Measurements from ENCODE around the gene SLBP.

Gene SLBP

GRCh38 chr4:1758306-1759121 is 46.4 kb upstream of the SLBP start:
- H3K4me2 ChIP-seq (ENCODE audit: low read length): no peak overlapping the region
- no peak overlapping the region for H2BK5ac ChIP-seq (ENCODE audit: low read length)
- H2BK15ac ChIP-seq (replicated peaks; ENCODE audit: low read depth): no peak overlapping the region
- H3K79me2 ChIP-seq (ENCODE audit: control insufficient read depth, insufficient read depth, low read length): no peaks in the 10 kb centered on the region
- H4K8ac ChIP-seq (ENCODE audit: low read depth, low read length): no peak overlapping the region
- H3K4ac ChIP-seq (ENCODE audit: low read depth, low read length): no peak overlapping the region
- no peak overlapping the region for H3K56ac ChIP-seq (ENCODE audit: low read length)
- WGBS (ENCODE audit: extremely low coverage, insufficient coverage, low lambda C conversion rate): no CpG with 5 or more reads among the region's 27 CpGs
- H3K4me1 ChIP-seq (ENCODE audit: control insufficient read depth, low read depth, low read length): no peaks in the 10 kb centered on the region
- no peak for DNase-seq
- no peak overlapping the region for H3K27ac ChIP-seq (ENCODE audit: low read depth, low read length)
- no peak overlapping the region for H2BK120ac ChIP-seq (ENCODE audit: low read depth, low read length)
- H3K9ac ChIP-seq (ENCODE audit: low read length): no peak overlapping the region
- H4K5ac ChIP-seq (ENCODE audit: low read length): no peak overlapping the region
- no peaks in the 10 kb centered on the region for H3K79me1 ChIP-seq (ENCODE audit: low read length)
- H2AK5ac ChIP-seq (ENCODE audit: low read length): no peak overlapping the region
- H3K23ac ChIP-seq (ENCODE audit: low read length): no peak overlapping the region
- no peak overlapping the region for H3K4me3 ChIP-seq (ENCODE audit: low read length)
- no peaks in the 10 kb centered on the region for H3K36me3 ChIP-seq (ENCODE audit: control insufficient read depth, insufficient read depth, low read length)
- no peak overlapping the region for H3K18ac ChIP-seq (ENCODE audit: low read length)
- H3K27me3 ChIP-seq (ENCODE audit: insufficient read depth, low read length, poor library complexity): no peaks in the 10 kb centered on the region

DNA sequence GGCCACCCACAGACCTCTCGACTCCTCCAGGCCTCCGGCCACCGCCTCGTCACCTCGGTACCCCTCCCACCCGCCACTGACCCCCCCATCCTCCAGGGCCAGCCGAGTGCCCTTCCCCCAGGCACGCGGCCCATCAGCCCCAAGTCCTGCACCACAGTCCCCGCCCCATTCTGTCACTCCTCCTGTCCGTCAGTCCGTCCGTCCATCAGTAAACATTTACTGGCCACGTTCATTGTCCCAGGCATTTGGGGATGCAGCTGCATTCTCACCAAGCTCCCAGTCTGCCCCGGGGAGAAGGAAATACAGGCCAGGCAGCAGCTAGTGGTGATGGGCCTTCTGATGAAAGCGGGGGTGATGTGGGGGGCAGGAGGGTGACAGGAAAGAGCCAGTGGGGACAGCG is 45.7 kb upstream of the SLBP start:
- no peak for DNase-seq
- Histone ChIP-seq H3K23ac (ENCODE audit: low read length) (no peak overlapping the region), H3K27me3 (ENCODE audit: insufficient read depth, low read length, poor library complexity) (no peaks in the 10 kb centered on the region), H3K79me1 (ENCODE audit: low read length) (no peaks in the 10 kb centered on the region), H3K36me3 (ENCODE audit: control insufficient read depth, insufficient read depth, low read length) (no peaks in the 10 kb centered on the region), H2BK15ac (replicated peaks; ENCODE audit: low read depth) (no peak overlapping the region), H3K4me2 (ENCODE audit: low read length) (no peak overlapping the region), H3K79me2 (ENCODE audit: control insufficient read depth, insufficient read depth, low read length) (no peaks in the 10 kb centered on the region), H3K27ac (ENCODE audit: low read depth, low read length) (no peak overlapping the region), H2BK120ac (ENCODE audit: low read depth, low read length) (no peak overlapping the region), H4K5ac (ENCODE audit: low read length) (no peak overlapping the region), H3K56ac (ENCODE audit: low read length) (no peak overlapping the region), H3K18ac (ENCODE audit: low read length) (no peak overlapping the region), H3K9ac (ENCODE audit: low read length) (no peak overlapping the region), H3K4me3 (ENCODE audit: low read length) (no peak overlapping the region), H4K8ac (ENCODE audit: low read depth, low read length) (no peak overlapping the region), H2BK5ac (ENCODE audit: low read length) (no peak overlapping the region), H3K4me1 (ENCODE audit: control insufficient read depth, low read depth, low read length) (no peaks in the 10 kb centered on the region), H3K4ac (ENCODE audit: low read depth, low read length) (no peak overlapping the region), H2AK5ac (ENCODE audit: low read length) (no peak overlapping the region)
- WGBS (ENCODE audit: extremely low coverage, insufficient coverage, low lambda C conversion rate): no CpG with 5 or more reads among the region's 17 CpGs

GRCh38 chr4:1756893-1757779 is 45.0 kb upstream of the SLBP start:
- H3K79me1 ChIP-seq (ENCODE audit: low read length): no peaks in the 10 kb centered on the region
- H3K9ac ChIP-seq (ENCODE audit: low read length): no peak overlapping the region
- no peak overlapping the region for H2BK120ac ChIP-seq (ENCODE audit: low read depth, low read length)
- H3K4ac ChIP-seq (ENCODE audit: low read depth, low read length): no peak overlapping the region
- H3K23ac ChIP-seq (ENCODE audit: low read length): no peak overlapping the region
- H2BK15ac ChIP-seq (replicated peaks; ENCODE audit: low read depth): no peak overlapping the region
- no peak overlapping the region for H3K4me2 ChIP-seq (ENCODE audit: low read length)
- no peak overlapping the region for H2BK5ac ChIP-seq (ENCODE audit: low read length)
- H3K36me3 ChIP-seq (ENCODE audit: control insufficient read depth, insufficient read depth, low read length): no peaks in the 10 kb centered on the region
- no peaks in the 10 kb centered on the region for H3K4me1 ChIP-seq (ENCODE audit: control insufficient read depth, low read depth, low read length)
- H3K27me3 ChIP-seq (ENCODE audit: insufficient read depth, low read length, poor library complexity): no peaks in the 10 kb centered on the region
- no peak overlapping the region for H3K56ac ChIP-seq (ENCODE audit: low read length)
- WGBS (ENCODE audit: extremely low coverage, insufficient coverage, low lambda C conversion rate): no CpG with 5 or more reads among the region's 20 CpGs
- no peak overlapping the region for H4K8ac ChIP-seq (ENCODE audit: low read depth, low read length)
- no peak overlapping the region for H4K5ac ChIP-seq (ENCODE audit: low read length)
- no peaks in the 10 kb centered on the region for H3K79me2 ChIP-seq (ENCODE audit: control insufficient read depth, insufficient read depth, low read length)
- no peak overlapping the region for H3K27ac ChIP-seq (ENCODE audit: low read depth, low read length)
- no peak for DNase-seq
- H3K18ac ChIP-seq (ENCODE audit: low read length): no peak overlapping the region
- H2AK5ac ChIP-seq (ENCODE audit: low read length): no peak overlapping the region
- no peak overlapping the region for H3K4me3 ChIP-seq (ENCODE audit: low read length)

DNA sequence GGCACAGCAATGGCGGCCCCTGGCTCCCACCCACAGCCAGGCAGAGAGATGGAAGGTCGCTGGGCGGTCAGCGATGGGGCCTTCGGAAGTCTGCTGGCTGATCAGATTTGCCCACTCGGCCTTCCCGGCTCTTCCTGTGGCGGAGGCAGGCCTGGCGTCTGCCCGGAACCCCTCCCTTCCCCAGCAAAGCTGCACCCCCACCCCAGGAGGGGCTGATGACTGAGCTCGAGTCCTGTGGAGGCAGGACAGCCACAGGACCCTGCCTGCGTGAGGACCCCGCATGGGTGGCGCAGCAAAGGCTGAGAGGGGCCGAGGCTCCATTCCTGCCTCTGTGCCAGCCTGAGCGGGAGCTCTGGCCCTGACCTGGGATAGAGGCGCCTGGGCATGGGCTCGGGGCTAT is 44.0 kb upstream of the SLBP start:
- no peak for DNase-seq
- no peak overlapping the region for H4K8ac ChIP-seq (ENCODE audit: low read depth, low read length)
- H2AK5ac ChIP-seq (ENCODE audit: low read length): no peak overlapping the region
- H3K79me1 ChIP-seq (ENCODE audit: low read length): no peaks in the 10 kb centered on the region
- H3K4me2 ChIP-seq (ENCODE audit: low read length): no peak overlapping the region
- no CpG with 5 or more reads among the region's 18 CpGs for WGBS (ENCODE audit: extremely low coverage, insufficient coverage, low lambda C conversion rate)
- H3K56ac ChIP-seq (ENCODE audit: low read length): no peak overlapping the region
- no peak overlapping the region for H3K9ac ChIP-seq (ENCODE audit: low read length)
- H2BK120ac ChIP-seq (ENCODE audit: low read depth, low read length): no peak overlapping the region
- H2BK15ac ChIP-seq (replicated peaks; ENCODE audit: low read depth): no peak overlapping the region
- no peak overlapping the region for H4K5ac ChIP-seq (ENCODE audit: low read length)
- H3K18ac ChIP-seq (ENCODE audit: low read length): no peak overlapping the region
- no peaks in the 10 kb centered on the region for H3K79me2 ChIP-seq (ENCODE audit: control insufficient read depth, insufficient read depth, low read length)
- no peak overlapping the region for H2BK5ac ChIP-seq (ENCODE audit: low read length)
- no peak overlapping the region for H3K4me3 ChIP-seq (ENCODE audit: low read length)
- H3K4me1 ChIP-seq (ENCODE audit: control insufficient read depth, low read depth, low read length): no peaks in the 10 kb centered on the region
- no peak overlapping the region for H3K4ac ChIP-seq (ENCODE audit: low read depth, low read length)
- H3K23ac ChIP-seq (ENCODE audit: low read length): no peak overlapping the region
- H3K27me3 ChIP-seq (ENCODE audit: insufficient read depth, low read length, poor library complexity): no peaks in the 10 kb centered on the region
- no peaks in the 10 kb centered on the region for H3K36me3 ChIP-seq (ENCODE audit: control insufficient read depth, insufficient read depth, low read length)
- no peak overlapping the region for H3K27ac ChIP-seq (ENCODE audit: low read depth, low read length)

- Histone ChIP-seq H3K4ac (ENCODE audit: low read depth, low read length) (no peak overlapping the region), H3K4me1 (ENCODE audit: control insufficient read depth, low read depth, low read length) (no peaks in the 10 kb centered on the region), H2BK5ac (ENCODE audit: low read length) (no peak overlapping the region), H3K27me3 (ENCODE audit: insufficient read depth, low read length, poor library complexity) (no peaks in the 10 kb centered on the region), H3K9ac (ENCODE audit: low read length) (no peak overlapping the region), H4K5ac (ENCODE audit: low read length) (no peak overlapping the region), H3K56ac (ENCODE audit: low read length) (no peak overlapping the region), H2BK120ac (ENCODE audit: low read depth, low read length) (no peak overlapping the region), H3K79me1 (ENCODE audit: low read length) (no peaks in the 10 kb centered on the region), H2BK15ac (replicated peaks; ENCODE audit: low read depth) (no peak overlapping the region), H4K8ac (ENCODE audit: low read depth, low read length) (no peak overlapping the region), H3K27ac (ENCODE audit: low read depth, low read length) (no peak overlapping the region), H3K4me3 (ENCODE audit: low read length) (no peak overlapping the region), H3K36me3 (ENCODE audit: control insufficient read depth, insufficient read depth, low read length) (no peaks in the 10 kb centered on the region), H3K4me2 (ENCODE audit: low read length) (no peak overlapping the region), H2AK5ac (ENCODE audit: low read length) (no peak overlapping the region), H3K79me2 (ENCODE audit: control insufficient read depth, insufficient read depth, low read length) (no peaks in the 10 kb centered on the region), H3K23ac (ENCODE audit: low read length) (no peak overlapping the region), H3K18ac (ENCODE audit: low read length) (no peak overlapping the region)
- no CpG with 5 or more reads among the region's 17 CpGs for WGBS (ENCODE audit: extremely low coverage, insufficient coverage, low lambda C conversion rate)
- DNase-seq: no peak
Observed at GRCh38 chr4:1755297-1755696, 43.2 kb upstream of the SLBP start.
